GM21786 (cell line): ENCODE results near the gene ANKRD33B.

Source experiments
- ATAC-seq: cut with Tn5 transposase; IDR thresholded peaks from one replicate; pipeline ENCODE4 v1.9.1; 2021; ENCODE audit not compliant: unreplicated experiment

ANKRD33B gene

DNA sequence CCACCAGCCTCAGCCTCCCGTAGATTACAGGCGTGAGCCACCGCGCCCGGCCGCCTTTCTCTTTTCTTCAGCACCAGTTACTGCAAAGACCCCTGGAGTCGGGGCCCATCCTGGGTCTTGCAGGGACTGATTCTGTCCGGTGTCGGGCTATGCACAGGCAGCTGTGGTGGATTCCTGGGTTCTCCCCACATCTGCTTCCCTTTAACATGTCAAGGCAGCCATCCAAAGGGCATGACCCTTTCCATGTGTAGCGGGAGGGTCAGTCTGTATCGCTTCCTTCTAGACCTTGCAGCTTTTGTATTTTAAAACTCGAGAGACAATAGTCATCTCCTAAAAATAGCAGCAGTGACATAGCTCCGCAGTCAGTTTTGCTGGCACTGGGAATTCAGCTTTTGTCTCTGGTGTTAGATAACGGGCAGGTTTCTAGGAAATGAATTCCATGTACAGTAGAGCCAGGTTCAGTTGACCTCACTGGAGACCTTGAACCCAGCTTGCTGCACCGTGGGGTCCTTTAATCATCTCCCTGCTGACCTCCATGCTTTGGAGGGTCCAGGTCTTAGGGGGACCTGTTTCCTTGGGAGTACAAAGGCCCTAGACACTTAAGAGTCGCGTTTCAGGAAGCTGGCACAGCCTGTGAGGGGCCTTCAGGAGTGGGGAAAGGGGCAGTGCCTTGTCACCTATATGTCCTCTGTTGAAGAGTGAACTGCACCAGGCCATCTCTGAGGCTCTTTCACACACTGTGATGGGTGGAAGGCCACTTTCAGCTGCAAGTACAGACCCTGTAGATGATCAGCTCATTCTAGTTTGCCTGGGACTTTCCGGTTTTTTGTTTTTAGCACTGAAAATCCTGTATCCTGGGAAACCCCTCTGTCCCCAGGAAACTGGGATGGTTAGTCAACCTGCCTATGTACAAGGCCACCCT, 13.8 kb downstream of the ANKRD33B start:
- peak; percentile 40 for ATAC-seq

DNA sequence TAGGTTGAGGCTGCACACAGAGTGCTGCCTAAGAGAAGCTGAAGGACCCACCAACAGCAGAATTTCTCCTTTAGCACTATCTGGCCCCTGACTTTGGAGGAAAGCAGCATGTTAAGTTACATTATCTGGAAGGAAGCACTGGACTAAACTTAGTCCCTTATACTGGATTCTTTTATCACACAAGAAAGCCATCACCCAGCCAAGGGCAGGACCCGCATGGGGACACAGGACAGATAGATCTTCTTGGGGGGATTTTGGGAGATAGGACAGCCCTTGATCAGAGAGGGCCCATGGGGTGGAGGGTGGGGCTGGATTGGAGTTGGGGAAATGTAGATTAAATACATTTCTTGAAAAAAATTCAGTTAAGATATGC, 14.4 kb downstream of the ANKRD33B start:
- ATAC-seq: no peak

DNA sequence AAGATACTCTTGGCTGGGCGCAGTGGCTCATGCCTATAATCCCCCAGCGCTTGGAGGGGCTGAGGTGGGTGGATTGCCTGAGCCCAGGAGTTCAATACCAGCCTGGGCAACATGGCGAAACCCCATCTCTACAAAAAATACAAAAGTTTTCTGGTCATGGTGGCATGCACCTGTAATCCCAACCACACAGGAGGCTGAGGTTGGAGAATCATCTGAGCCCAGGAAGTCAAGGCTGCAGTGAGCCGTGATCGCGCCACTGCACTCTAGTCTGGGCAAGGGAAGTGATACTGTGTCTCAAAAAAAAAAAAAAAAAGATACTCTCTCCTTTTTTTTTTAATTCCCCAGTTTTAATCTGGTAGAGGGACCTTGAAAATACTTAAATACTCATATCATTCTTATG, 15.0 kb downstream of the ANKRD33B start:
- ATAC-seq: peak; percentile 47

DNA sequence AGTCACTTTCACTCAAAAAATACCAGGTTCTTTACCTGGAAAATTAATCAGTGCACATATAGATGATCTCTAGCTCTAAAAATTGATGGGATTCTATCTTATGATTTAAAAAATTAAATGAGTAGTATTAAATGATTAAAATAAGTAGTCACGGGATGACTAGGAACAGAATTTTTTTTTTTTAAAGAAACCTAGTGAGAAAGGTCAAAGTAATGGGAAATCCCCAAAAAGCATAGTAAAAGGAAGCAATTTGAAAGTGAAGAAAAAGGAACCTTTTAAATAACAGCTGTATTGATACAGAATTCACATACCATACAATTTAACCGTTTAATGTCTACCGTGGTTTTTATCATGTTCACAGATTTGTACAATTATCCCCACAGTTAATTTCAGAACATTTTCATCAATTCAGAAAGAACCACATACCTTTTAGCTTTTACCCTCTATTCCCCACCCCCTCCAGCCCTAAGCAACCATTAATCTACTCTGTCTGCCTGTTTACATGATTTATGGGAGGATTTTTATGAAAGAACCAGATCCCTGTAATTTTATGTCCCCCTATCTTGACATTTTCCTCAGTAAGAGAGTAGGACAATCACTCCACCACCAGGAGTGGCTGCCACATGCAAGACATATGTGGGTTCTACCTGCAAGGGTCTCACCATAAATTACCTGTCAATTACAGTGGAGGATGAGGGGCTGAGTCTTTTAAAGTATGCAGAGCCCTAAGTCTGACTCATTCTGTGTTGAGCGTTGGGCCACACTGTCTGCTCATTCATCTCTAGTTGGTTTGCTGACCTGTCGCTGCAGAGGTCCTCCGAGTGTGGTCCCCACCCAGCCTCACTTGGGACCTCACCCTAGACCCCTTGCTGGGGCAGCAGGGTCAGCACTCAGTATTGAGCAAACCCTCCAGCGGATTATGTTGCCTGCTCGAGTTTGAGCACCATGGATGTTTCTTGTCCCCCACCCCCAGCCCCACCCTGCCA, 16.0 kb downstream of the ANKRD33B start:
- ATAC-seq: no peak

DNA sequence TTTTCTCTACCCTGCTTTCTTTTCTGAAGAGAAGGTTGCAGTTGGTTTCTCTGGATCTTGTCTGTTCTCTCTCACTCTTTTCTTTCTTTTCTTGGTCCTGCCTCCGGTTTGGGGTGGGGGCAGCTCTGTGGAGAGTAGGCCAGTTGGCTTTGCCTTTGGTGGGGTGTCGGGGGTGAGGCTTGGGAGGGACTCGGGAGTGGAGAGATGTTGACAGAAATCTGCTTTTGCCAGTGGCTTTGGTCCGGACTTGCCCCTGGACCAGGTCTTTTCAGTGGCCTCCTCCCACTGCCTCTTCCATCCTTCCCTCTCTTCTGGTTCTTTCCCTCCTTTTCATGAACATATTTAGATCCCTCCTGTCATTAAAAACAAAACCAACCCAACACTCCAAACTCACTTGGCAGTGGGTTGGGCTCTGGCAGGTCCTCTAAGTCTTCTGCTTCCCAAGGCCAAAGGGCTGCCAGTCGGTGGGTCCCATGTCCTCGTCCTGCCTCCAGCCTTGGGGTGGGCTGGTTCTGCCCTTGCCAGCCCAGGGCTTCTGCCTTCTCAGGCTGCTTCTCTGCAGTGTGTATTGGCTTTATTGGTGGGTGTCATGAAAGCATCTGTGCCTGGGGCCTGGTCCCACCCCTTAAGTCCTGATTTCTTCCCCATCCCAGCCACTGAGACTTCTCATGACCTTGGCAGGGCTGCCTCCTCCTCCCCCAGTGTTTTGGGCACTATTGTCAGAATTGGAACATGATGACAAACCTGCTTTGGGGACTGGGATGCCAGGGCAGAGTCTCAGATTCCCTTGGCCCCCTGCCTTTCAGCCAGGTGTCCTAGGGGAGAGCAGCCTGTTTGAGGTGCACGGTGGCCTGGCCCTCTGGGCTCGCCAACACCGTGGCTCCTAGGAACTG, 16.9 kb downstream of the ANKRD33B start:
- no peak for ATAC-seq

DNA sequence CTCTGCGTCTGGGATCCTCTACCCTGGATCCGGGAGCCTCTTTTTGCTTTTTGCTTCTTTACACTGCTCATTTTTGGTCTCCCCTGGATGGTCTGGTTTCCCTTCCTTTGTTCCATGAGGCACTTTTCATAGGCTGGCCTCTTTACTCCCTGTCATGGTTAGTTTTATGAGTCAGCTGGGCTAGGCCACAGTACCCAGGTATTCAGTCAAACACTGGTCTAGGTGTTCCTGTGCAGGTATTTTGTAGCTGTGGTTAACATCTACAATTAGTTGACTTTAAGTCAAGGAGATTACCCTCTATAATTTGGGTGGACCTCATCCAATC, 17.5 kb downstream of the ANKRD33B start:
- no peak for ATAC-seq

DNA sequence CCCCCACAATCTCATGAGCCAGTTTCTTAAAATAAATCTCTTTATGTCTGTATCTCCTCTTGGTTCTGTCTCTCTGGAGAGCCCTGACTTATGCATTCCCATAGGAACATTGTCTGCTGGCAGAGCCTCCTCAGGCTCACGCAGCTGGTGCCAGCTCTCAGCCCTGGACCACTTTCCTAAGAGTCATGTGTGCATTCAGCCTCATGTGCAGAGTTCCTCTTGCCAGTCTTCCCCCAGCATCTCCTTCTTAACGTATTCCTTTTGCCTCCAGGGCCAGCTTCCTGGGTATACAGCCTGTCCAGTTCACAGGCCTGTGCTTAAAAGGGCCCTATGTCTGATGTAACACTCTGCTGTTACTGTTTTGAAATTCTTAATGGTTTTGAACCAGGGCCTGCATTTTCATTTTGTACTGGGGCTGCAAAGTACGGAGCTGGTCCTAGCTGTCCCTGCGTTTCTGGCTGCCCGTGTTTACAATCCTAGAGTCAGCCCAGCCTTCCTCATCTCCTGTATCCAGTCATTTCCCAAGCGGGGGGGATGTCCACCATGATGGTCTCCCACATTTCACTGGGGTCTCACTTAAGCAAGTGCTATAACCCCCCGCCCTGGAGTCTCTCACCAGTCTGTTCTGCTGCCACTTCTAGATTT, 18.1 kb downstream of the ANKRD33B start:
- no peak for ATAC-seq

DNA sequence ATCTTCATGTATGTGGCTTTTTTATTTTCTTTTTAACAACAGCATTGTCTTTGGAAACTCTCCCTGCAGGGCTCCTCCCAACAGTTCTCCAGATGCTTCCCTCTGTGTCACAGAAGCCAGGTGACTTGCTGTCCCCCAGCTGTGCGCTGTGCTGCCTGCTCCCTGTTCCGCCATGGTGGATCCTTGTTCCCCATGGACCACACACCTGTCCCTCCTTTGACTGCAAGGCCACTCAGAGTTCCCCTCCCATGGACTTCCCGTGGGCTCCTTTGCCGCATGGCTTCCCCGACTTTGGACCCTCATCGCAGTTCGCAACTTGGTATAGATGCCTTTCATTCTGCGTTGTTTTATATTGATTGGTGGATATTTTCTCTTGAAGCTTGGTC, 18.6 kb downstream of the ANKRD33B start:
- ATAC-seq: no peak

DNA sequence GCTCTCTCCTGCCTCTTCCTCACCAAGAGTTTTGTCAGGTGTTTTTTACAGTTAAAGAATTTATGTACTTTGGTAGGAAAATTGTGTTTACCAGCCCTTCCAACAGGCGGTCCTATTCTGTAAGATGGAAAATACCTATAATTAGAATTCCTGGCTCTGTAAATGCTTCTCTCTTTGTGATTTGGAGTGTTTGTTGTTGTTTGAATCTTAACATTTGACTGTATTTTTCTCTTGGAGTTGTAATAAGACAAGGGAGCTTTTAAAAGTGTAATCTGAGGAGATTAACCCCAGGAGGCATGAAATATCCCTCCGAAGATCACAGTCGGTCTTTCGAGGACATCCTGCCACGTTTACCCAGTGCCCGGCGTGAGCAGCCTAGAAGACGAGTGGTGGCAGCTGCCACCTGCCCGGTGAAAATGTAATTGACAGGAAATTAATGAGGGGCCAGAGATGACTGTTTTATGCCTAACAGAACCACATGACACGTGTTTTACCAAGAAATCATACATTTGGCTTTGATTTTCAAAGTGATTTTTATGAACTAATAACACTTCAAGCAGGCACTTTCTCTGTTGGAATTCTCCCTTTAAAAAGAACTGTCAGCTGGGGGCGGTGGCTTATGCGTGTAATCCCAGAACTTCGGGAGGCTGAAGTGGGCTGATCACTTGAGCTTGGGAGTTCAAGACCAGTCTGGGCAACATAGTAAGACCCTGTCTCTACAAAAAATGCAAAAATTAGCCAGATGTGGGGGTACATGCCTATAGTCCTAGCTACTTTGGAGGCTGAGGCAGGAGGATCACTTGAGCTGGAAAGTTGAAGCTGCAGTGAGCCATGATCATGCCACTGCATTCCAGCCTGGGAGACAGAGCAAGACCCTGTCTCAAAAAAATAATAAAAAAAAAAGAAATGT, 20.0 kb downstream of the ANKRD33B start:
- ATAC-seq: no peak

DNA sequence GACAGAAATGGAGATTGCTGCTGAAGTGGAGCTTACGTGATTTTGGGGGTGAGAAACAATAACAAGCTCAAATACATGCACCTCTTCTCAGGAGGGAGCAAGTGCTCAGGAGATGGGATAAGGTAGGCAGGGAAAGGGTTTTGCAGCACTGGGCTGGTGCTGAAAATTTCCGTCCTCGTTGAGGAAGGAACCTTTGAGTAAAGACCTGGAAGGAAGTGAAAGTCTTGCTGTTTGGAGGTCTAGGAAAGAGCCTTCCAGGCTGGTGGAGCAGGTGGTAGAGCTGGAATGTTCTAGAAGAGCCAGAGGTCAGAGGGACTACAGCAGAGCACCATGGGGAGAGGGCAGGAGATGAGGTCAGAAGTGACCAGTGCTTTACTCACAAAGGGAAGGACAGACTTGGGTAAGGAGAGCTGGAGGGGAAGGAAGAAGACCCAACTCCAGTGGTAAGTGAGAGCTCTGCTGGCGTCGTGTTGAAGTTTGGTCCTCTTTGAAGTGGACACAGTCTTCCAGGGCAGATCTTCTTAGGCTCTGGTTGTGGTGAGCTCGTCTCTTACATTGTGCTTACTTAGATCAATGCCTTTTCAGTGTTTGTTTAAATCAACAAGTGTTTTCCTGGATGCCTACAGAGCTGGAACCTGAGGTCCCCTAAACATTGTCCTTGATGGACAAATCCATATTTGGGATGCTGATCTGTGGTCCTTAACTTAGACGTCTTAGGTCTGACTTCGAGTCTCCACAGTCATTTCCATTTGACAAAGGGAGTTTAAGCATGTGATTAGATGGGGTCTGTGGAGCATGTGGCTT, 21.0 kb downstream of the ANKRD33B start:
- no peak for ATAC-seq

DNA sequence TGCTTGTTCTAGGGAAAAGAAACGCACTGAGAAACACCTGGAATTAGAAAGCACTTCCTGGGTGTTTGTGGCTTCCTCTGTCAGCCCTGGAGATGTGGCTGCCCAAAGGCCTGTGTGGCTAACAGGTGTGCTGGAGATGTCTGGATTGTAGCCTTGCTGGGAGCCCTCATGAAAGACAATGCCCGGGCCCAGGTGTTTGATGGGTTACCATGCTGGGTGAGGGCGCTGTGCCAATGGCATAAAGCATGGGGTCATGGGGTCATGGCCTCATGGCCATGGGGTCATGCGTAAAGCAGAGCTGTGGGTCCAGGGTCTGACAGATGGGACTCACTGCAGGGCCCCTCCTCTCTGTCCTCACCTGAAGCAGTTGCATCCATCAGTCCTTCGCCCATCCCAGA, 21.6 kb downstream of the ANKRD33B start:
- ATAC-seq: no peak

DNA sequence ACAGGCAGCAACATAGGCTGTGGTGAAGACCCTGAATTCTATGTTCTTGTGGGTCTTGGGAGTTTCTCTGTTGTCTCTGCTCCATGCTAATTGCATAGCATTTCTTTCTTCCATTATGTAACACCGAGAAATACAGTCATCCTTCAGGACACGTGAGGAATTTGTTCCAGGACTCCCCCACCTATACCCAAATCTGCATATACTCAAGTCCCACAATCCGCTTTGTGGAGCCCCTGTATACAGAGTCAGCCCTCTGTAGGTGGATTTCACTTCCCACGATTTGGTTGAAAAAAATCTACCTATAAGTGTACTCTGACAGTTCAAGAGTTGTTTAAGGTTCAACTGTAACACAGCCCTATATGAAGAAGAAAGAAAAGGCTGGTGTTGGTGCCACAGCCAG, 22.1 kb downstream of the ANKRD33B start:
- no peak for ATAC-seq

DNA sequence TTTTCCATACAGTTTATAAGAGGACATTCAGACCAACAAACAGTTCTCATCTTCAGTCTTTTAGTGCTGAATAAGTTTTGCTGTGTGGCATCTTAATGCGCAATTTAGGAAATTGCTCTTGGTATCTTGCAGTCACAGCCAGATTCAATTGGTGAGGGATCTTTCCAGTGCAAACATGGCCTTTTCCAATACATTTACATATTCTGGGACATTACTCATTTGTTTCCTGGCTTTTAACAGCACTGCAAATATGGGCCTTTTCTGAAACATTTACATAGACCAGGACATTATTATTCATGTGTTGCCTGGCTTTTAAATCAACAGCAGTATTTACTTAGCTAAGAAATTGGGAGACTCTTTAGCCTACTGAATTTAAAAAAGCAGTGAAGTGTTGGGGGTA, 22.7 kb downstream of the ANKRD33B start:
- no peak for ATAC-seq

DNA sequence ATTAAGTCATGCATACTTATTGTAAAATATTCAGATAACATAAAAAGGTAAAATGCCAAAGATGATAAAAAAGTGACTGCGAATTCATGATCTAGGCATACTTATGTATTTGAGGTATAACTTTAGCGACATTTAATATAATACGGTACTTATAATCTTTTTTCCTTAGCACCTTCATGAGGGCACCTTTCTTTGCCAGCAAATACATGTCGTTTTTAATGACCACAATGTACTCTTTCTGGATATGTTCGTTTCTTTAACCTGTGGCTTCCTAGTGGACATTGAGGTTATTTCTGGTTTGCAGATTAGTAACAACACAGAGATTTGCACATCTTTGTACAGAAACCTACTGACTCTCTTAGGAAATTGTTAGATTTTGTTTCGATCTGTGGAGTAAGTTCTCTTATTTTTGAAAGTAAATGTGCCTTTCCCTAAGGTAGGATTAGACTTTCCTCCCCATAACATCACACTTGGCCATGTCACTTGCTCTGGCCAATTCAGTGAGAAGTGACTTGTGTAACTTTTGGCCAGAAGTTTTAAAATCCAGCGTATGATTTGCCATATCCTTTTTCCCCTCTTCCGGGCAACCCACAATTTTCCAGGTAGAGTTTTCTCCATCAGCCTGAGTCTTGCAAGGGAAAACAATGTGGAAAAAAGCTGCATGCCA, 24.4 kb downstream of the ANKRD33B start:
- no peak for ATAC-seq

DNA sequence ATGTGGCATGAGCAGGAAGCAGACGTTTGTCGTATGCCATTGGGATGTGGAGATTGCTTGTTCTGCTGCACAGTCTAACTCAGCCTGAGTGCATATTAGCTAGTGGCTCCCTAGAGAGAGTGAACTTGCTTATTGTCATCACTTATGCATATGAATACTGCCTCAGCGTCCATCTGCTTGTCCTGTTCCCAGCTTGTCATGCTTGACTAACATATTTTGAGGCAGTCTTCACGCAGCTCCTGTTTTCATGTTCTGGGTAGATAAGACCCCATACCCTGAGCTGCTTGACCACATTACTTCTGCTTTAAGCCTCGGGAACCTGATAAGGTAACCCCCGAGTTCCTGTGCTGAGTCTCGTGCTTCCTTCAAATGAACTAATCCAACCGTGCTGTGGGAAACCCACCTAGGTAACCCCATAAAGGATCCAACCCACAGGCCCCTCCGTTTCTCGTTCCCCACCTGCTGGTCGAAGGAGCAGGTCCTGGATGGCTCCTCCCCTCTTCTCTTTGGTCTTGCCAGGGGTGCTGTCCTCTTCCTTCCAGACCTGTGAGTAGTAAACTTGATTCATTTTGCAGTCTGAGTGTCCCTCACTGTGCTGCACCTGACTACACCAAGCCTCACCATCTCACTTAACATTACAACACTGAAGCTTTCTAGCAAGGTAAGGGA, 25.0 kb downstream of the ANKRD33B start:
- ATAC-seq: peak; percentile 39

DNA sequence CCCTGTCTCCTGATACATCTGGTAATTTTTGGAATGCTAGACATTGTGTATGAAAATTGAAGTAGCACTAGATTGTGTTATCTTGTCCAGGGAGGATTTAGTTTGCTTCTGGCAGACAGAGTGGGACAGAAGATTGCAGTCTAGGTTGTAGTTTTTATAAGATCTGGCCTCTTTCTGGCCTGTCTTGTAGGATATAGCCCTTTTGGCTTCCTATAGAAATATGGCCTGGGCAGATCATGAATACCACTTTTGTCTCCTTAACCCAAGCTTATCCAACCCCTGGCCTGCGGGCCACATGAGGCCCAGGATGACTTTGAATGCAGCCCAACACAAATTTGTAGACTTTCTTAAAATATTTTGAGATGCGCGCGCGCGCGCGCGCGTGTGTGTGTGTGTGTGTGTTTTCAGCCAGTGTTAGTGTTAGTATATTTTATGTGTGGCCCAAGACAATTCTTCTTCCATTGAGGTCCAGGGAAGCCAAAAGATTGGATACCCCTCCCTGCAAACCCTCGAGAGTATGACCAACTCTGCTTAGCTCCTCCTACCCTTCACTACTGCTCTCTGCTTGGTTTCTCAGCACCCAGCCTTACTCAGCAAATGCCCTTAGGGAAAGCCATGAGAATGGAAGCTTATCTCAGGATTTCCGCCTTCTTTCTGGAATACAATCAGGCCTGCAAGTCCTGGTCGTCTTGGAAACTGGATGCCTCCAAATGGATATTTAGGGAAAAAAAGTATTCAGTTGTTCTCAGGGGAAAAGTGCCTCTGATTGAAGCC, 26.5 kb downstream of the ANKRD33B start:
- no peak for ATAC-seq

DNA sequence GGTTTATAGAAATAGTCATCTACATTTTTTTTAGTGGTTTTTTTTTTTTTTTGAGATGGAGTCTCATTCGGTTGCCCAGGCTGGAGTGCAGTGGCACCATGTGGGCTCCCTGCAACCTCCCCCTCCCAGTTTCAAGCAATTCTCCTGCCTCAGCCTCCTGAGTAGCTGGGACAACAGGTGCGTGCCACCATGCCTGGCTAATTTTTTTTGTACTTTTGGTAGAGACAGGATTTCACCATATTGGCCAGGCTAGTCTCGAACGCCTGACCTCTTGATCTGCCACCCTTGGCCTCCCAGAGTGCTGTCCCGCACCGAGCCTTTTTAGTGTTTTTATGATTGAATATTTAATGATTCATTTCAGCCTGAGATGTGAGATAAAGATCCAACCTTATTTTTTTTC, 27.3 kb downstream of the ANKRD33B start:
- ATAC-seq: no peak
